Adrenal gland (tissue), 5 donors: ENCODE measurements around the gene HEPN1.

Experiments used
- CTCF ChIP-seq, 6 experiments: fragments of 450-650 bp in 4 of 6; fragments of 200-600 bp in 2 of 6; sonication (generic) in 1 of 6; IDR thresholded peaks; 1 replicate in 5 of 6; 2 replicates in 1 of 6; pipeline versions ENCODE4 v1.5.1 to v1.8.0; 2016 to 2021; ENCODE audit warnings: antibody characterized with exemption in 6 of 6, mild to moderate bottlenecking in 2 of 6, moderate library complexity in 1 of 6
- POLR2A ChIP-seq, 2 donors: fragments of 450-650 bp; IDR thresholded peaks; one replicate each; pipeline ENCODE4 v1.6.1; 2017; ENCODE audit warnings: antibody characterized with exemption in 2 of 2, mild to moderate bottlenecking in 2 of 2, moderate library complexity in 1 of 2
- donor health status: DM: no; HTN: no; CAD: no.

GRCh38 chr11:124890683-124891372, 28.2 kb upstream of the HEPN1 start:
- TF ChIP-seq CTCF (IDR thresholded peaks at IDR 0.05) (no peak), POLR2A (IDR thresholded peaks at IDR 0.05) (no peak)
